Endothelial cell of umbilical vein (primary cell): ENCODE measurements around the gene SAMSN1. TPM values are rescaled to one million over a fixed set of nuclear protein-coding genes. Genes with fewer than 3 reads are reported as not detected.

Experiments
- BruUV-seq: library from RNA; stranded (reverse); fragments of 400-500 nt; replicated peaks from 2 replicates; lab custom pipeline; 2021; lab: Mats Ljungman, UMichigan
- CTCF ChIA-PET: fragments of 300-600, 350-600 bp; sonication (Branson Sonifier 250); formaldehyde crosslinking; loops from one replicate; lab custom pipeline; 2021; ENCODE audit warnings: antibody characterized with exemption, inconsistent platforms; lab: Charles Lee
- POLR2A ChIA-PET: fragments of 300-600, 350-600 bp; sonication (Branson Sonifier 250); formaldehyde crosslinking; loops from one replicate; lab custom pipeline; 2021; ENCODE audit warnings: antibody characterized with exemption, inconsistent platforms; lab: Charles Lee
- DNase-seq: peaks from one replicate; pipeline ENCODE4 v3.0.0-alpha.2; 2011; ENCODE audit warnings: low read depth, low spot score
- FAIRE-seq: peaks from 2 replicates; lab custom pipeline; 2011; peaks lifted over from hg19 to GRCh38; lab: Jason Lieb, UNC
- H2AFZ ChIP-seq: 2 replicates; pipeline ENCODE4 v1.6.0; 2012; ENCODE audit warnings: low read depth, low read length, control low read depth, inconsistent platforms
- H3K27ac ChIP-seq: 2 replicates; pipeline ENCODE4 v1.5.1; 2011; ENCODE audit warnings: low read depth, mild to moderate bottlenecking, control low read depth, low read length, moderate library complexity; ENCODE audit not compliant: insufficient read depth
- H3K27me3 ChIP-seq, 2 experiments: 2 replicates each; pipeline versions ENCODE4 v1.6.0 to v1.6.1; 2011; ENCODE audit warnings: low read length in 2 of 2, mixed read lengths in 1 of 2; ENCODE audit not compliant: control insufficient read depth in 2 of 2, insufficient read depth in 2 of 2
- H3K36me3 ChIP-seq, 2 experiments: 2 replicates in 1 of 2; 3 replicates in 1 of 2; pipeline ENCODE4 v1.5.1; 2011; ENCODE audit warnings: low read length in 2 of 2, mild to moderate bottlenecking in 1 of 2, moderate library complexity in 1 of 2; ENCODE audit not compliant: control insufficient read depth in 2 of 2, insufficient read depth in 2 of 2; ENCODE audit errors: extremely low read depth in 1 of 2
- H3K4me1 ChIP-seq: 3 replicates; pipeline ENCODE4 v1.5.1; 2011; ENCODE audit warnings: mild to moderate bottlenecking, low read length; ENCODE audit not compliant: control insufficient read depth, insufficient read depth; ENCODE audit errors: extremely low read depth
- H3K4me2 ChIP-seq: 2 replicates; pipeline ENCODE4 v1.6.1; 2011; ENCODE audit warnings: low read length, control low read depth, mixed read lengths; ENCODE audit not compliant: insufficient read depth
- H3K4me3 ChIP-seq, 3 experiments: fragments of 200-600 bp in 1 of 3; sonication (generic), shearing (Covaris generic) in 1 of 3; replicated peaks in 1 of 3; 2 replicates each; pipeline ENCODE4 v1.5.1; 2011 to 2016; ENCODE audit warnings: control low read depth in 3 of 3, low read length in 3 of 3, mild to moderate bottlenecking in 2 of 3, inconsistent platforms in 1 of 3, low read depth in 1 of 3, moderate library complexity in 1 of 3; ENCODE audit not compliant: insufficient read depth in 1 of 3
- H3K79me2 ChIP-seq: 2 replicates; pipeline ENCODE4 v1.6.0; 2012; ENCODE audit warnings: low read length, inconsistent platforms; ENCODE audit not compliant: control insufficient read depth, insufficient read depth
- H3K9ac ChIP-seq: replicated peaks from 2 replicates; pipeline ENCODE3; 2011; ENCODE audit warnings: low read length, control low read depth; ENCODE audit not compliant: insufficient read depth; ENCODE audit errors: extremely low read depth
- H3K9me1 ChIP-seq: replicated peaks from 3 replicates; pipeline ENCODE4 v1.6.0; 2011; ENCODE audit warnings: mild to moderate bottlenecking, low read length; ENCODE audit not compliant: control insufficient read depth, insufficient read depth; ENCODE audit errors: extremely low read depth
- H3K9me3 ChIP-seq: replicated peaks from 2 replicates; pipeline ENCODE4 v1.5.1; 2012; ENCODE audit warnings: low read length, inconsistent platforms; ENCODE audit not compliant: control insufficient read depth, insufficient read depth
- H4K20me1 ChIP-seq: replicated peaks from 2 replicates; pipeline ENCODE3; 2011; ENCODE audit warnings: mild to moderate bottlenecking, low read length; ENCODE audit not compliant: control insufficient read depth, insufficient read depth; ENCODE audit errors: extremely low read depth
- EZH2 ChIP-seq: IDR thresholded peaks from 2 replicates; pipeline ENCODE4 v1.6.1; 2012; ENCODE audit warnings: borderline replicate concordance, low read depth, mild to moderate bottlenecking, moderate library complexity, low read length, inconsistent platforms; ENCODE audit not compliant: severe bottlenecking
- FOS ChIP-seq: IDR thresholded peaks from 2 replicates; pipeline ENCODE4 v1.6.1; 2011; ENCODE audit warnings: mild to moderate bottlenecking, low read length, moderate library complexity, borderline replicate concordance; ENCODE audit not compliant: insufficient read depth
- GATA2 ChIP-seq: IDR thresholded peaks from 2 replicates; pipeline ENCODE4 v1.7.0; 2011; ENCODE audit warnings: low read depth, mild to moderate bottlenecking, moderate library complexity, mixed read lengths, low read length; ENCODE audit not compliant: insufficient read length, insufficient read depth
- JUN ChIP-seq: IDR thresholded peaks from 2 replicates; pipeline ENCODE4 v1.6.1; 2011; ENCODE audit warnings: borderline replicate concordance, low read depth; ENCODE audit not compliant: insufficient read length, insufficient read depth
- MYC ChIP-seq: IDR thresholded peaks from one replicate; pipeline ENCODE4 v1.6.1; 2011; ENCODE audit warnings: mild to moderate bottlenecking, low read depth, low read length
- POLR2A ChIP-seq: IDR thresholded peaks from 2 replicates; pipeline ENCODE4 v1.6.1; 2012; ENCODE audit warnings: low read depth, mild to moderate bottlenecking, control low read depth, low read length
- POLR2AphosphoS5 ChIP-seq: IDR thresholded peaks from 2 replicates; pipeline ENCODE4 v1.6.1; 2012; ENCODE audit warnings: low read depth, mild to moderate bottlenecking, control low read depth, low read length, moderate library complexity; ENCODE audit not compliant: insufficient read depth
- dilution Hi-C: fragments of 300-500 bp; cut with MboI; formaldehyde crosslinking; loops from one replicate; pipeline ENCODE4 v1.15.0; 2019; ENCODE audit warnings: low sequenced_read_pairs; ENCODE audit not compliant: extremely low pct_ligation_motif_present
- intact Hi-C: fragments of 100-400 bp; cut with micrococcal nuclease; formaldehyde crosslinking; loops from one replicate; pipeline ENCODE4 v1.10.0; 2022
- polyA plus RNA-seq, 4 experiments: library from polyadenylated mRNA; depleted of rRNA in 3 of 4; stranded (reverse) in 3 of 4; unstranded in 1 of 4; fragments of >200 nt; gene quantifications; 2 replicates each; pipeline versions ENCODE4 v1.2.1 to v1.2.3, GENCODE V29; 2011 to 2012; ENCODE audit warnings: missing spikeins in 1 of 4
- total RNA-seq: library from RNA; stranded (reverse); gene quantifications from 2 replicates; pipeline ENCODE4 v1.2.3, GENCODE V29; 2021
- TF ChIP-seq, protein P1 (sequence below): IDR thresholded peaks from 2 replicates; pipeline ENCODE4 v1.6.1; 2011; ENCODE audit not compliant: insufficient read depth, insufficient read length
- TF ChIP-seq, protein P2 (sequence below), 2 donors: IDR thresholded peaks; 1 replicate in 1 of 2; 2 replicates in 1 of 2; pipeline ENCODE4 v1.5.1; 2011; ENCODE audit warnings: low read length in 2 of 2, mild to moderate bottlenecking in 2 of 2, moderate library complexity in 2 of 2, control low read depth in 1 of 2, inconsistent platforms in 1 of 2, low read depth in 1 of 2; ENCODE audit not compliant: insufficient read depth in 1 of 2; ENCODE audit errors: extremely low read depth in 1 of 2

The SAMSN1 gene
- total and polyA plus RNA-seq, 2 donors (not counting 3 experiments of a cell fraction or from before 2014, with no cell fraction given): 2.5 to 5.3 TPM

DNA sequence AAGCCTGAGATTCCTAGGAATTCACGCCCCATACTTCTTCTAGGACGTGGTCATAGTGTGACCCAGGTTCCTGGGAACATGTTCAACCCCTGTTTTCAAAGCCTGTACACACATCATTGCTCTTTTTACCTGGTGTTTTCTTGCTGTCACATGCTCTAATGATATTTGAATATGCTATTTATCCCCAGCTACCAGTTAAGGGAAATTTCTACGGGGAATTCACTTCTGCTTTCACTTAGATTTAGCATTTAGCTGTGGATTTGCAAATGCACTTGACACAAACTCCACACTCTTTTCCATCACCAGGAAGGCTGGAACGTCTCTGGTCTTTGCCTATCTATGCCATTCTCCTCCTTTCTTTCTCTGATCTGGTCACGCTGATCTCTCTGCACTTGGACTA lies 11.3 kb upstream of the SAMSN1 start:
- Histone ChIP-seq H3K4me3 (no peak overlapping the region), H3K9me1 (no peaks in the 10 kb centered on the region), H3K79me2 (no peaks in the 10 kb centered on the region), H3K4me2 (no peak overlapping the region), H3K36me3 (no peaks in the 10 kb centered on the region), H3K27me3 (no peaks in the 10 kb centered on the region), H3K4me1 (no peaks in the 10 kb centered on the region), H3K9ac (no peak overlapping the region), H4K20me1 (no peaks in the 10 kb centered on the region), H3K27ac (no peak overlapping the region), H3K9me3 (no peaks in the 10 kb centered on the region), H2AFZ (no peak overlapping the region)
- ChIA-PET CTCF (no interaction called here), POLR2A (no interaction called here)
- intact Hi-C loops: no loop called here
- no TSS peak for BruUV-seq
- DNase-seq: no peak
- no peak for FAIRE-seq
- dilution Hi-C loops: no loop called here
- TF ChIP-seq, protein P1, sequence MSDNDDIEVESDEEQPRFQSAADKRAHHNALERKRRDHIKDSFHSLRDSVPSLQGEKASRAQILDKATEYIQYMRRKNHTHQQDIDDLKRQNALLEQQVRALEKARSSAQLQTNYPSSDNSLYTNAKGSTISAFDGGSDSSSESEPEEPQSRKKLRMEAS: no peak
- TF ChIP-seq GATA2 (no peak), EZH2 (no peak), POLR2AphosphoS5 (no peak), JUN (no peak)

DNA sequence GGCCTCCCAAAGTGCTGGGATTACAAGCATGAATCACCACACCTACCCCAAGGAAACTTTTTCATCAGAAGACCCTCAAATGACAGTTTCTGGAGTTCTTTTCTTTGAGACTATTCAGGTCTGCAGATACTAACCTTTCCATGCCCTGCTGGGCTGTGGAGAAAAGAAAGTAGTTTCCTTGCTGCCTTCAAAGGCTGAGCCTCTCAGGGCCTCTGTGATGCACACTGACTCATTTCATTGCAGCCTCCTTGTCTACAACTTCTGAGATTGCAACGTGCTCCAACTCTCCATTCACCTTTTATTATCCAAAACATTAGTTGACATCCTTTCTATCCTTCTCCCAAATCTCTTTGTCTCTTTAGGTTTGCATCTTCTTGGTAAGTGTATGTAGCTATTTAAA lies 8.8 kb upstream of the SAMSN1 start:
- Histone ChIP-seq H3K4me3 (no peak overlapping the region), H3K9me1 (no peaks in the 10 kb centered on the region), H3K27me3 (no peaks in the 10 kb centered on the region), H3K36me3 (no peaks in the 10 kb centered on the region), H3K9ac (no peak overlapping the region), H3K27ac (no peak overlapping the region), H3K4me1 (peaks cover 7% of the 10 kb centered on the region), H4K20me1 (no peaks in the 10 kb centered on the region), H3K4me2 (no peak overlapping the region), H3K9me3 (no peaks in the 10 kb centered on the region), H3K79me2 (no peaks in the 10 kb centered on the region), H2AFZ (no peak overlapping the region)
- FAIRE-seq: no peak
- dilution Hi-C loops: no loop called here
- TF ChIP-seq EZH2: no peak
- no peak for TF ChIP-seq MYC
- no peak for TF ChIP-seq JUN
- TF ChIP-seq GATA2: no peak
- TF ChIP-seq POLR2AphosphoS5: no peak
- TF ChIP-seq, protein P2, sequence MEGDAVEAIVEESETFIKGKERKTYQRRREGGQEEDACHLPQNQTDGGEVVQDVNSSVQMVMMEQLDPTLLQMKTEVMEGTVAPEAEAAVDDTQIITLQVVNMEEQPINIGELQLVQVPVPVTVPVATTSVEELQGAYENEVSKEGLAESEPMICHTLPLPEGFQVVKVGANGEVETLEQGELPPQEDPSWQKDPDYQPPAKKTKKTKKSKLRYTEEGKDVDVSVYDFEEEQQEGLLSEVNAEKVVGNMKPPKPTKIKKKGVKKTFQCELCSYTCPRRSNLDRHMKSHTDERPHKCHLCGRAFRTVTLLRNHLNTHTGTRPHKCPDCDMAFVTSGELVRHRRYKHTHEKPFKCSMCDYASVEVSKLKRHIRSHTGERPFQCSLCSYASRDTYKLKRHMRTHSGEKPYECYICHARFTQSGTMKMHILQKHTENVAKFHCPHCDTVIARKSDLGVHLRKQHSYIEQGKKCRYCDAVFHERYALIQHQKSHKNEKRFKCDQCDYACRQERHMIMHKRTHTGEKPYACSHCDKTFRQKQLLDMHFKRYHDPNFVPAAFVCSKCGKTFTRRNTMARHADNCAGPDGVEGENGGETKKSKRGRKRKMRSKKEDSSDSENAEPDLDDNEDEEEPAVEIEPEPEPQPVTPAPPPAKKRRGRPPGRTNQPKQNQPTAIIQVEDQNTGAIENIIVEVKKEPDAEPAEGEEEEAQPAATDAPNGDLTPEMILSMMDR (IDR thresholded peaks at IDR 0.05; ENCODE audit: extremely low read depth in 1 of 2, insufficient read depth in 1 of 2, low read depth in 1 of 2, low read length in 2 of 2): no peak
- TF ChIP-seq FOS: no peak
- TF ChIP-seq POLR2A: no peak
- TF ChIP-seq, protein P1: no peak
- POLR2A ChIA-PET: no interaction called here
- no peak for DNase-seq
- CTCF ChIA-PET: no interaction called here
- no TSS peak for BruUV-seq
- intact Hi-C loops: no loop called here
